SIG-M5 (cell line): Measurements from ENCODE around the gene FXYD7.
"Not testable (repeated sequence)": the region's sequence is repeated elsewhere in the genome, so short reads cannot be mapped to it uniquely, and the experiment has no call there.

Source experiments
- DNase-seq: peaks from one replicate; lab custom pipeline; 2025; lab: John Stamatoyannopoulos, UW

FXYD7 gene

GRCh38 chr19:35127871-35128270 lies 15.2 kb upstream of the FXYD7 start:
- no peak for DNase-seq

GRCh38 chr19:35128398-35129057 lies 14.5 kb upstream of the FXYD7 start:
- no peak for DNase-seq

- not testable (repeated sequence) for DNase-seq
These were observed 13.3 kb upstream of the FXYD7 start for GRCh38 chr19:35129724-35130274.

- DNase-seq: no peak
These were observed 12.0 kb upstream of the FXYD7 start for GRCh38 chr19:35130761-35131720.

GRCh38 chr19:35132254-35132653 lies 10.8 kb upstream of the FXYD7 start:
- DNase-seq: no peak

GRCh38 chr19:35133826-35134225 lies 9.2 kb upstream of the FXYD7 start:
- no peak for DNase-seq

- DNase-seq: no peak
These were observed 8.3 kb upstream of the FXYD7 start, which contains the start of gene LGI4 for GRCh38 chr19:35134601-35135242. Gene LGI4 (minus strand): TSS chr19:35135059. CDS start chr19:35134680, 379 bp downstream.

- no peak for DNase-seq
These were observed 7.6 kb upstream of the FXYD7 start for GRCh38 chr19:35135389-35135909.

GRCh38 chr19:35136231-35136630 lies 6.8 kb upstream of the FXYD7 start:
- DNase-seq: no peak

GRCh38 chr19:35136977-35137702 lies 5.9 kb upstream of the FXYD7 start:
- DNase-seq: no peak

- no peak for DNase-seq
These were observed 4.7 kb upstream of the FXYD7 start, which contains the start of gene FXYD1 for GRCh38 chr19:35138305-35138892. Gene FXYD1 (plus strand): TSS chr19:35138824. CDS start chr19:35140080, 1,256 bp downstream.

GRCh38 chr19:35140207-35140961 lies 2.7 kb upstream of the FXYD7 start:
- no peak for DNase-seq

- peak; percentile 42 for DNase-seq
These were observed 1.9 kb upstream of the FXYD7 start for GRCh38 chr19:35140962-35141836.

GRCh38 chr19:35141837-35142605 lies 1.0 kb upstream of the FXYD7 start:
- no peak for DNase-seq

GRCh38 chr19:35142606-35143230 lies 337 bp upstream of the FXYD7 start:
- no peak for DNase-seq

GRCh38 chr19:35143818-35144217 lies 763 bp downstream of the FXYD7 start:
- DNase-seq: no peak

- DNase-seq: no peak
These were observed 1.2 kb downstream of the FXYD7 start for GRCh38 chr19:35144259-35144599.
